Limb (tissue), 2 donors: ENCODE measurements around the gene VPS13D.
"Not testable (repeated sequence)": the region's sequence is repeated elsewhere in the genome, so short reads cannot be mapped to it uniquely, and the experiment has no call there.

Experiments
- DNase-seq, 2 donors: peaks; one replicate each; pipeline ENCODE4 v3.0.0-alpha.2; 2016; ENCODE audit errors: extremely low spot score in 2 of 2

The VPS13D gene

DNA sequence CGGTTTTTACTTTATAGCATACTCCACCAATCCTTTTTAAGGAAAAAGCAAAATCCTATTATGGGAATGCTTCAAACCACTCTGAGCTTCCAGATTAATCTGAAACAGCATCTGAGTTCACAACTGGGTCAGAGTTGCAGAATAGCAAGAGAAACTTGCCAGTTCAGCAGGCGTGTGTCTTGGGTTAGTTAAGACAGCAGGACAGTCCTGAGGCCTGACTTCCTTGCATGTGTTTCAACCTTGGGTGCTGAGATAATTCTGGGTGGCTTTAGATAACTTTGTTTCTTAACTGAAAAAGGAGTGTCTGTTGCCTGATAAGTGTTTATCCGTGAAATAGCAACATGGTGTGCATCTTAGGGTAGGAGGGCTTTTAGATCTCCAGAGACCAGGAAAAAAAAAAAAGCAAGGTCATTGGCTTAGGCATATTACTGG lies 218.9 kb downstream of the VPS13D start:
- DNase-seq = peak in 1 of 2 donors; percentile 50

DNA sequence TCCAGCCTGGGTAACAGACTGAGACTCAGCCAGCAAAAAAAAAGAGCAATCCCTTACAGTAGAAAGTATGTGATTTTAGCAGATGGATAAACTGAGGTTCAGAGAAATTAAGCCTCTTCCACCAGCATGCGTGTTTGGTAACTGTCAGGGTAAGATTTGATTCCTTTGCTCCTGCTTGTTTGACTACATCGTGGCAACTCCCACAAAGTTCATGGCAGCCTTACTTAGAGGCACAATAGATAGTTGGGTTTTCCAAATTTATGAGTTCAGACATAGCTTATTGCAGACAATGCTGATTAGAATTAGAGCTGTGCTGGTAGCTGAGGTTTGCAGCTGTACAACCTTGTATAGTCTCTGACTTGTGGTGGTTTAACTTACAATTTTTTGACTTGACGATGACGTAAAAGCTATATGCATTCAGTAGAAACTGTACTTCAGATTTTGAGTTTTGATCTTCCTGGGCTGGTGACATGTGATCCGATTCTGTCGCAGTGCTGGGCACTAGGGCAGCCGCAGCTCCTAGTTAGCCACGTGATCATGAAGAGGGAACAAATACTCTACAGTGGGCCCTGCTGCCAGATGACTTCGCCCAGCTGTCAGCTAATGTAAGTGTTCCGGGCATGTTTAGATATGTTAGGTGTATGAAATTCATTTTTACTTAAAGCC lies 220.4 kb downstream of the VPS13D start:
- DNase-seq = no peak

- no peak for DNase-seq
Measured at GRCh38 chr1:12450756-12451559, 221.1 kb downstream of the VPS13D start.

GRCh38 chr1:12451560-12451900 lies 221.7 kb downstream of the VPS13D start:
- DNase-seq = no peak

GRCh38 chr1:12452262-12452661 lies 222.4 kb downstream of the VPS13D start:
- no peak for DNase-seq

GRCh38 chr1:12453400-12454343 lies 223.8 kb downstream of the VPS13D start:
- DNase-seq = no peak

DNA sequence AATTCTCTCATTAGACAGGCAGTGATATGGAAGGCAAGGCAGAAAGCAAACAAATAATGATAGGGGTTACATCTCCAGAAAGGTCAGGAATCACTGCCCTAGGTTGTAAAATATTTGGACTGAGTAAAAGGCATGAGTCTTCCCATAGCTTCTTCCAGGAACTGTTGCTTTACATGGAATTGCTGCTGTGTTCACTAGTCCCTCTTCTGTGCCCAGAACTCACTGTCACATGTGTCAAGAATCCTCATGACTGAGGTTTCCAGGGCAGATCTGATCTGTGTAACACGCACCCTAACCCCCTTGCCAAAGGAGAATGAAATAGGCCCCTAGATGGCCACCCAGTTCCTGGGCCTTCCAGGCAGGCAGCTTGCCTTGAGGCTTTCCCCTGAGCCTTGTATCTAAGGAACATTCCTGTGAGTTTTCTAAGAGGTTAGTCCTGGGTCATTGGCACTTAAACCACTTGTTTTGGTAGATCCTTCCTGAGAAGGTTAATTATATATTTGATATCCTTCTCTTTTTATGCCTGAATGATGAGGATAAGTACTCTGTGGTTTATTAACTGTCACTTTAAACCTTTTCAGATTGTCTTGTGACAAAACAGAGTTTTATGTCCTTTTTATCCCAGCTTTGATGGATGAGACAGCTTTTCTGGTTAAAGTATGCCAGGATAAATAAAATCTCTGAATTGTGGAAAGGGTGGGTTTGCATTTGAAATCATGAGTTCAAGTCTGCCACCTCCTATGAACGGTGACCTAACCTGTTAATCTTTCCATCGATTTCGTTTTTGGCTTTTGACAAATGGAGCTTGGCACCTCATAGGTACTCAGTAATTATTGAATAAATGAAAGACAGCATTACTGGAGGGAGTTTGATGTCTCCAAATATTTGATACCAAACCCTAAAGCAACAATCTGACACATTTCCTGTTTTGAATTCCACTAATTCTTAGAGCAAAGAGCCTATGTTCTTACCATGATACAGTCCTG lies 224.9 kb downstream of the VPS13D start:
- no peak for DNase-seq

GRCh38 chr1:12456081-12456480 lies 226.3 kb downstream of the VPS13D start:
- not testable (repeated sequence) for DNase-seq

DNA sequence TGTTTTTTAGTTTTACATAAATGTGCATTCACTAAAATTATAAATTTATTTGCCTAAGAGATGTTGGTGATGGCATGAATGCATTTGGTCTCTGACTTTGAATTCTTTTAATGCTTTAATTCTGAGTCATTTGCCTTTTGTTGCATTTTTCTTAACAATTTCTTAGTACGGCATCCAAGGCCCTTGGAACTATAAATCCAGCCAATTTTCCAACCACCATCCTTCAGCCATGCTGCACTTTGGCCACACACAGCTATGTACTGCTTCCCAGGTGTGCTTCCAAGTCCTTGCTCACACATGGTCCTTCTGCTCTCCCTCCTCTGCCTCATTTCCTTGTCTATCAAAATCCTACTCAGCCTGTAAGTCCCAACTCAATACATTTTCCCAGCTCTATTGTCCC lies 227.1 kb downstream of the VPS13D start:
- no peak for DNase-seq

DNA sequence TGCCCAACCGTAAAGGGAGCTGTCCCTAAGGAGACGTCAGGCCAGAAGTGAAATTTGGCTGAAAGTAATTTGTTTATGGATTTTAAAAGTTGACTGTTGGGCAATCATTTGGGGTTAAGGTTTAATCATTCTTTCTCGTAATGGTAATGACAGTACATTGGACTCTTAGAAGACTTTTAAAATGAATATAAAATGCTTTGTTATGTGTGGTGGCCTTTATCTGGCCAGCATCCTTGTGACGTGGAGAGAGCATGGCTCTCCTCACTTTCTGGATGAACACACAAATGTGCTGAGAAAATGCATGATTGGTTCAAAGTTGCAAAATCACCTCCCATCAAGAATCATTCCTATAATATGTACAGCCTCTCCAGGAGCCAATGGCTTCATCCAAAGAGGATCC lies 227.9 kb downstream of the VPS13D start:
- no peak for DNase-seq

DNA sequence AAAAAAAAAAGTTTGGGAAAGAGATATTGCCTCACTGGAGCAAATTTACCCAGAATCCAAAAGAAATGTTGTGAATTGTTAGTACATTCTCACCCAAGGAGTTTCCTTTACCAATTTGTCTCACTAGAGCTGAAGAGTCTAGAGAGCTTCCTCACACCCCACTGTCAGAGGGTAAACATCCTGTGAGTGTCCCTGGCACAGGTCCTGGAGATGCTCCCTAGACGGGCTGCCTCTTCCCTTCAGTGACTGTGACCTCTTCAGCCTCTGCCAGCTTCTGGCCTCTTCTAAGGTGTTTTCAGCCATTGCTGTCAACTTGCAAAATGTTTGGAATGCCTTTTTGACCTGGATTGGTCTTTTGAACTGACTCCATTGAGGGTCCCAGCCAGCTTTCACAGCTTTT lies 228.7 kb downstream of the VPS13D start:
- DNase-seq = no peak

GRCh38 chr1:12460121-12460520 lies 230.3 kb downstream of the VPS13D start:
- no peak for DNase-seq

GRCh38 chr1:12460911-12461621 lies 231.2 kb downstream of the VPS13D start:
- peak; percentile 58 to 76 for DNase-seq

GRCh38 chr1:12461754-12462153 lies 231.9 kb downstream of the VPS13D start:
- DNase-seq = no peak

DNA sequence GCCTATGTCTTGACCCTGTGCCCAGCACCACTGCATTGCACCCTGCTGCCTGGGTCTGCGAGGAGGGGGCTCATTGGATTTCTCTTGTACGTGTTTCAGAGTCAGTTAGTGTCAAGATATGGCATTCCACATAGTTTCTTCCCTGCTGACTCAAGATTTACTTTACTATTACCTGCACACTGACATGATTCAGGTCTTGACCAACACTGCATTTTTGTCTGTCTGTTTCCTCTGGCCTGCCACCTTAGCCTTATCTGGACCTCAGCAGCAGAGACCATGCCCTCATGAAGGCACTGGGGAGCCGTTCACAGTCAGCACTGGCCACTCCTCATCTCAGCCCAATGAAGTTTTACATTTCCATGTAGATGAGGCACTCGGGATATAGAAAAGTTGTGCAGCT lies 232.8 kb downstream of the VPS13D start:
- DNase-seq = no peak

- DNase-seq = peak; percentile 60 to 80
Measured at GRCh38 chr1:12464045-12464461, 234.2 kb downstream of the VPS13D start.

DNA sequence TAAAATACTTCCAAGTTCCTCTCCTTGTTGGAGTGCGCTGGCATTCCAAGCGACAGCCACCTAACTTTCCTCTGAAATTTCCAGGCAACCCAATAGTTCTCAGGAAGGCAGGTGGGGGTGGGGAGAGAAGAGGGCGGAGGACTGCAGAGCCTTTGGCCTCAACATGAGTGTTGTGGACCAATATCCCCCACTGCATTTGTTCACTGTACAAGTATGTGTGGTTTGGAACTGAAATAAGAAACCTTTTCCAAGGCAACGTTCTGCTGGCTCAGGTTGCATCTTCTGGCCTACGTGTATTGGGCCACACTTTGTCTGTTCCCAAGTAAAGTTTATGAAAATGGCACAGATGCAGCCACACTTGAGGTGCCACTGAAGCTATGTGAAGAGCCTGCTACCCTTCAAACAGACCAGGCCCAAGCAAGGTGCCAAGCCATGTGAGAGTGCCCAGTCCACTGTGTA lies 234.8 kb downstream of the VPS13D start:
- DNase-seq = peak; percentile 71 to 80

DNA sequence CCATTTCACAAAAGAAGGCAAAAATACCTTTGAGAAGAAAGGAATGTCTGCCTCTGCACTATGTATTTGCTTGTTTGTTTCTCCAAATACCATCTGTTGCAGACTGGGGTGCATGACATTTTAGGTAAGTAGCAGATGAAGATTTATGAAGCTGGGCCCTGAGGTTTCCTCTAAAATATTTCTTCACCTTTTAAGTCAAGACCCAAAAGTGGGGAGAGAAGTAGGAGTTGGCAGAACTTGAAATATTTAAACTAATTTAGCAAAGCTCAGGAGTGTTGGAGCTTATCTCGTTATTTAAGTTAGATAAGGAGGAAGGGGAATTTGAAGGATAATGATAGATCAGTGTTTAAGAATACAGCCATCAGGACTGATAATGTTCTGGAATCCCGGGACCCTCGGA lies 235.3 kb downstream of the VPS13D start:
- no peak for DNase-seq

- no peak for DNase-seq
Measured at GRCh38 chr1:12466816-12467215, 237.0 kb downstream of the VPS13D start.
